Panc1 (cell line): Measurements from ENCODE around the gene SPCS3. TPM values are rescaled to one million over a fixed set of nuclear protein-coding genes. Genes with fewer than 3 reads are reported as not detected.

Source experiments
- ATAC-seq: fragments of 200-7000 bp; cut with Tn5 transposase; 2 replicates; pipeline ENCODE4 v1.9.1; 2020; ENCODE audit warnings: mild to moderate bottlenecking, moderate library complexity
- BruUV-seq: library from RNA; stranded (reverse); fragments of 400-500 nt; replicated peaks from 2 replicates; lab custom pipeline; 2021; lab: Mats Ljungman, UMichigan
- CTCF ChIA-PET: fragments of 300-600 bp; sonication (Branson Sonifier 250); formaldehyde crosslinking; loops from one replicate; lab custom pipeline; 2022; ENCODE audit warnings: antibody characterized with exemption; lab: Charles Lee
- POLR2A ChIA-PET: fragments of 300-600 bp; sonication (Branson Sonifier 250); formaldehyde crosslinking; loops from one replicate; lab custom pipeline; 2022; ENCODE audit warnings: antibody characterized with exemption; lab: Charles Lee
- DNase-seq: peaks from one replicate; pipeline ENCODE4 v3.0.0-alpha.2; 2010; ENCODE audit warnings: low read depth, low spot score
- H3K27ac ChIP-seq: 2 replicates; pipeline ENCODE4 v1.5.1; 2011; ENCODE audit warnings: mild to moderate bottlenecking, low read length, inconsistent platforms
- H3K27me3 ChIP-seq: fragments of 200-500 bp; sonication (Bioruptor generic); 2 replicates; pipeline ENCODE4 v1.6.0; 2014; ENCODE audit warnings: low read length, inconsistent platforms; ENCODE audit not compliant: control insufficient read depth, insufficient read depth
- H3K36me3 ChIP-seq: fragments of 200-500 bp; sonication (Bioruptor generic); 2 replicates; pipeline ENCODE4 v1.5.1; 2014; ENCODE audit warnings: inconsistent platforms, mild to moderate bottlenecking, low read length, moderate library complexity; ENCODE audit not compliant: control insufficient read depth, insufficient read depth
- H3K4me1 ChIP-seq: 2 replicates; pipeline ENCODE4 v1.5.1; 2011; ENCODE audit warnings: inconsistent platforms, mild to moderate bottlenecking, low read length, moderate library complexity; ENCODE audit not compliant: control insufficient read depth, insufficient read depth
- H3K4me3 ChIP-seq, 2 experiments: 2 replicates each; pipeline ENCODE4 v1.5.1; 2011 to 2012; ENCODE audit warnings: low read depth in 2 of 2, low read length in 2 of 2, mild to moderate bottlenecking in 2 of 2, inconsistent platforms in 1 of 2, moderate library complexity in 1 of 2
- H3K9me3 ChIP-seq: fragments of 200-500 bp; sonication (Bioruptor generic); 2 replicates; pipeline ENCODE4 v1.5.1; 2014; ENCODE audit warnings: low read depth, mild to moderate bottlenecking, inconsistent platforms, low read length, moderate library complexity; ENCODE audit not compliant: control insufficient read depth, insufficient read depth
- CTCF ChIP-seq: fragments of 450-650 bp; IDR thresholded peaks from 2 replicates; pipeline ENCODE4 v1.5.1; 2017; ENCODE audit warnings: mild to moderate bottlenecking
- POLR2AphosphoS5 ChIP-seq: IDR thresholded peaks from 2 replicates; pipeline ENCODE4 v1.6.1; 2012; ENCODE audit warnings: mild to moderate bottlenecking, low read depth, low read length, moderate library complexity
- REST ChIP-seq, 2 experiments: IDR thresholded peaks; 2 replicates each; pipeline ENCODE4 v1.6.1; 2011 to 2012; ENCODE audit warnings: low read depth in 2 of 2, control low read depth in 1 of 2, low read length in 1 of 2, mild to moderate bottlenecking in 1 of 2, moderate library complexity in 1 of 2; ENCODE audit not compliant: insufficient read depth in 1 of 2
- SIN3A ChIP-seq: IDR thresholded peaks from 2 replicates; pipeline ENCODE4 v1.6.1; 2012; ENCODE audit warnings: low read depth, mild to moderate bottlenecking, low read length, moderate library complexity, borderline replicate concordance; ENCODE audit not compliant: insufficient read depth
- TCF7L2 ChIP-seq: IDR thresholded peaks from 2 replicates; pipeline ENCODE4 v1.6.1; 2011; ENCODE audit warnings: mild to moderate bottlenecking, low read depth, low read length, inconsistent platforms
- in situ Hi-C: cut with HindIII; loops from 2 replicates; pipeline ENCODE4 v1.10.0; 2016; ENCODE audit warnings: low sequenced_read_pairs, low pct_unique_long_range_greater_than_20kb
- intact Hi-C: fragments of 100-400 bp; cut with micrococcal nuclease; formaldehyde crosslinking; loops from one replicate; pipeline ENCODE4 v1.10.0; 2022; ENCODE audit not compliant: unreplicated experiment
- total RNA-seq: library from RNA; stranded (reverse); gene quantifications from one replicate; pipeline ENCODE4 v1.2.1, GENCODE V29; 2021; ENCODE audit not compliant: unreplicated experiment

Gene SPCS3
- total RNA-seq, 1 experiment from 2014 or later: 78.5 TPM

- Histone ChIP-seq H3K4me1 (no peaks in the 10 kb centered on the region), H3K27me3 (no peaks in the 10 kb centered on the region), H3K4me3 (no peak overlapping the region), H3K36me3 (no peaks in the 10 kb centered on the region), H3K9me3 (no peaks in the 10 kb centered on the region), H3K27ac (no peak overlapping the region)
- no TSS peak for BruUV-seq
- intact Hi-C loops: no loop called here
- ATAC-seq (no peak), DNase-seq (no peak)
- CTCF ChIA-PET: no interaction called here
- POLR2A ChIA-PET: no interaction called here
- in situ Hi-C loops: no loop called here
- TF ChIP-seq TCF7L2: no peak
- no peak for TF ChIP-seq SIN3A
- TF ChIP-seq REST (IDR thresholded peaks at IDR 0.05; ENCODE audit: insufficient read depth in 1 of 2, low read depth in 2 of 2, low read length in 1 of 2): no peak
- TF ChIP-seq POLR2AphosphoS5: no peak
Observed at GRCh38 chr4:176287546-176287945, 32.2 kb upstream of the SPCS3 start.

GRCh38 chr4:176288020-176288419 lies 31.7 kb upstream of the SPCS3 start:
- H3K27me3 ChIP-seq: no peaks in the 10 kb centered on the region
- no peak for ATAC-seq
- TF ChIP-seq SIN3A: no peak
- no peak for TF ChIP-seq CTCF
- TF ChIP-seq POLR2AphosphoS5: no peak
- no peak for TF ChIP-seq REST (IDR thresholded peaks at IDR 0.05; ENCODE audit: insufficient read depth in 1 of 2, low read depth in 2 of 2, low read length in 1 of 2)
- no peak for TF ChIP-seq TCF7L2
- POLR2A ChIA-PET: no interaction called here
- H3K4me3 ChIP-seq: no peak overlapping the region
- CTCF ChIA-PET: no interaction called here
- in situ Hi-C loops: no loop called here
- H3K4me1 ChIP-seq: no peaks in the 10 kb centered on the region
- no peak overlapping the region for H3K27ac ChIP-seq
- intact Hi-C loops: no loop called here
- DNase-seq: no peak
- no TSS peak for BruUV-seq
- H3K9me3 ChIP-seq: no peaks in the 10 kb centered on the region
- no peaks in the 10 kb centered on the region for H3K36me3 ChIP-seq
